ENCODE measurements around the gene ATP8A1. TPM values are rescaled to one million over a fixed set of nuclear protein-coding genes. Genes with fewer than 3 reads are reported as not detected.

ATP8A1 gene
- total and polyA plus RNA-seq, 12 donors = 14.4 to 58.3 (median 27.7) TPM

DNA sequence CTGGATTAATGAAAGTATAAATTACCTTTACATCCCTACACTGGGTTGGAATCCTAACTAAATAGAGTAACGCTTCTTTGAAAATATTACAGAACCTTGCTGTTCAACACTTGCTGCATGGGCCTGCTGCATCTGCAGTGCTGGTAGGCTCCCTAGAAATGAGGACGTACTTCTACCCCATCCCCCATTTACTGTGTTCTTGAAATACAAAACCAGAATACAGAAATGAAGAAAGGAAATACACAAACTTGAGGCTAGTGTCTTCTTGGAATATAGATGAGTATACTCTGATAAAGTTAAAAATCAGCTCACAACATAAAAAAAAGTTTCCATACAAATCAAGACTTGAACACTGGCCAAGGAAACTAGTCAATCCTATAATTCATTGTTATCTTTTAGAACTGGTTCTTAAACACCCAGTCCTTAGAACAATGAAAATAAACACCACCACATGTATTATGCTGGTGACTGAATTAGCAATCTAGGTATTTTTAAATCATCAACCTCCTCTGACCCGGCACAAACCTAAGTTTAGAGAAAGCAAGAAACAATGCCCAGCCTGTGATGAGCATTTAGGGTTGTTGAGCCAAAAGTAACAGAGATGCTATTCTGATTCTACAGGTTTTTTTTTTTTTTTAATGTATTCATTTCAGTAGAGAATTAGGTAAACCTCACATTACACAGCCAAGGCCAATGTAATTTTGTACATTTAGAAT is 49.7 kb downstream of the ATP8A1 start:
- Histone ChIP-seq H3K36me3 (replicated peaks in 1 of 2) (no peaks in the 10 kb centered on the region), H3K4me1 (replicated peaks in 1 of 2) (peaks cover 0 to 8% of the 10 kb centered on the region in 2 donors), H3K27ac (no peak overlapping the region), H3K4me3 (no peak overlapping the region), H3K27me3 (no peaks in the 10 kb centered on the region), H3K9me3 (replicated peaks in 1 of 3) (no peaks in the 10 kb centered on the region)
- intact Hi-C loops (cut with DNase I) = no loop called here
- no peak for DNase-seq
- TF ChIP-seq CTCF (IDR thresholded peaks at IDR 0.05) (no peak), POLR2A (IDR thresholded peaks at IDR 0.05) (no peak)
- WGBS, 4 donors = 65 to 79% (median 72%) methylated on average over 3 of the region's 3 CpGs

DNA sequence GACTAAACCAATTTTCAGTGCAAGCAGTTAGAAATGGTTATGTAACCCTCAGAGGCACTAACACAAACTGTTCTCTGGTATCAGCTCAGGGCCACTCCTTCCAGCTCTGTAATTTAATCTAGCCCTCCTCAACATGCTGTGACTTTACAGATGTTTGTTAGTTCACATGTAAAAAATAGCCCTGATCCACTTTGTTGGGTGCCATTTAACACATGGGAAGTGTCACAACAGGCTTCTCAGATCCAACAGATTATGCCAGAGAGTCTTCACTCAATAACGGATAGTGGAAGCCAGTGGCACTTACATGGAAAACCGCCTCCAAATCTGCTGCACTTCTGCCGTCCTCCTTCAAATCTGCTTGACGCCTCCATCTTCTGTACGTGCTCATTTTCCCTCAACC is 51.6 kb downstream of the ATP8A1 start:
- peak in 1 of 7 donors; percentile 56 for DNase-seq
- H3K36me3 ChIP-seq (replicated peaks in 1 of 2) = no peaks in the 10 kb centered on the region
- H3K27ac ChIP-seq = peak overlapping the region in 1 of 5 donors; percentile 23
- H3K4me1 ChIP-seq (replicated peaks in 1 of 2) = peaks cover 0 to 8% of the 10 kb centered on the region in 2 donors
- no peaks in the 10 kb centered on the region for H3K27me3 ChIP-seq
- no peaks in the 10 kb centered on the region for H3K9me3 ChIP-seq (replicated peaks in 1 of 3)
- 81 to 93% (median 88%) methylated on average over 5 of the region's 5 CpGs for WGBS, 4 donors
- no peak overlapping the region for H3K4me3 ChIP-seq
- TF ChIP-seq POLR2A (IDR thresholded peaks at IDR 0.05) (no peak), CTCF (IDR thresholded peaks at IDR 0.05) (no peak)
- intact Hi-C loops (cut with DNase I) = no loop called here

DNA sequence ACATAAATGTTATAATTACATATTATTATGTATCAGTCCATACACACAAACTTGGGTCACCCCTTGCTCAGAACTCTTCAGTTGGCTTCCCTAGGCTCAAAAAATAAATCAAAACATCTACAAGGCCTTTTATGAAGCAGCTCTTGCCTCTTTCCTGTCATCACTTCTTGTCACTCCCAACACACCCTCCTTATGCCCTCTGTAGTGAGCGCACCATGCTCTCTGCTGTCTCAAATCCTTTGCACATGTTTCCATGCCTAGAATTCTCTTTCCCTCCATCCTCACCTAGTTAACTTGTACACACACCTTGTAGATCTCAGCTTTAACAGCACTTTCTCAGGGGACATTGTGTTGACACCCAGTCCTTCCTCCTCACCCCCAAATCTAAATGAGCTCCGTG is 53.0 kb downstream of the ATP8A1 start:
- intact Hi-C loops (cut with DNase I) = no loop called here
- 88 to 100% (median 97%) methylated on average over 2 of the region's 2 CpGs for WGBS, 4 donors

DNA sequence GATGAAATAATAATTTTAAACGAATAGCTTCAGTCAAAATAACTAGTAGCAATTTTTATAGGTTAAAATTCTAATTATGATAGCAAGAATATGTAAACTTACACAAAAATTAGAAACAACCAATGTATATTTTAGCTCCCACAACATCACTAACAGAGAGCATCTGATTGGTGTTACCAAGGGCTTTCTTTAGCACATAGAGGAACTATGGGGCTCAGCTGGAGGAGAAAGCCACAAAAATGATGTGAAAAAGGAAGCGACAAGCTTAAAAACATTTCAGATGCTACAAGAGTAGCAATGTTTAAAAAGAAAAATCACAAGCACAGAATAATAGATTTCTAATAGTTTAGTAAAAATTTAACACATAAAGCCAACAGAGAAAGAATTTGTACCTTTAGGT is 56.3 kb downstream of the ATP8A1 start:
- Histone ChIP-seq H3K27ac (no peak overlapping the region), H3K27me3 (no peaks in the 10 kb centered on the region), H3K36me3 (replicated peaks in 1 of 2) (no peaks in the 10 kb centered on the region), H3K9me3 (replicated peaks in 1 of 3) (no peaks in the 10 kb centered on the region), H3K4me3 (no peak overlapping the region), H3K4me1 (replicated peaks in 1 of 2) (peaks cover 0 to 6% of the 10 kb centered on the region in 2 donors)
- WGBS, 4 donors = 85 to 98% (median 91%) methylated on average over 2 of the region's 2 CpGs
- intact Hi-C loops (cut with DNase I) = no loop called here
- TF ChIP-seq CTCF (IDR thresholded peaks at IDR 0.05) (no peak), POLR2A (IDR thresholded peaks at IDR 0.05) (no peak)
- no peak for DNase-seq

More for the DNA sequence above, 53.0 kb downstream of the ATP8A1 start:
- Histone ChIP-seq H3K4me3 (no peak overlapping the region), H3K9me3 (replicated peaks in 1 of 3) (no peaks in the 10 kb centered on the region), H3K27ac (no peak overlapping the region), H3K36me3 (replicated peaks in 1 of 2) (no peaks in the 10 kb centered on the region), H3K27me3 (no peaks in the 10 kb centered on the region), H3K4me1 (replicated peaks in 1 of 2) (peaks cover 0 to 8% of the 10 kb centered on the region in 2 donors)
- TF ChIP-seq POLR2A (IDR thresholded peaks at IDR 0.05) (no peak), CTCF (IDR thresholded peaks at IDR 0.05) (no peak)
- no peak for DNase-seq

Data from adrenal gland (tissue), 12 donors.